ENCODE results near the gene EEFSEC. TPM values are rescaled to one million over a fixed set of nuclear protein-coding genes. Genes with fewer than 3 reads are reported as not detected.

Gene EEFSEC
- total RNA-seq, 1 experiment from 2014 or later = 9.5 TPM

DNA sequence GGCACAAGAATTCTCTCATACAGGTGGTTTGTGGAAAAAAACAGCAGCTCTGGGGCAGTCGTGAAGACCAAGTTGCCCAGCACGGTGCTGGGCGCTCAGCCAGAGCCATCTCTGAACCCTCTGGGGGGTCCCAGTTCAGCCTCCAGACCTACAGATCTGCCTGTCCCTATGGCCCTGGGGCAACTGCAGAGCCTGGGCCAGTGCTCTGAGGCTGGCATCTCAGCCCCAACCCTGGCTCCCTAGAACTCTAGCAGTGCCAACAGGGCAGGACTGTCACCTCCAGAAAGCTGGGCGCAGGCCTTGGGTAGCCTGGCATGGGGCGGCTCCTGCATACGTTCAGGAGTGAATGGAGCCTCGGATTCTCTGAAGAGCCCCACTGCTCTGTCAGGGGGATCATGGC, 268.7 kb downstream of the EEFSEC start:
- H4K20me1 ChIP-seq (ENCODE audit: control insufficient read depth, insufficient read depth, insufficient read length) = no peaks in the 10 kb centered on the region
- no peak overlapping the region for H4K8ac ChIP-seq (replicated peaks; ENCODE audit: insufficient read length, low read depth, low read length)
- H3K9ac ChIP-seq (ENCODE audit: extremely low read depth, insufficient read length, low read length) = no peak overlapping the region
- Mint-ChIP-seq H3K4me3 (no peak overlapping the region), H3K27me3 (ENCODE audit: low read depth) (peaks cover 37% of the 10 kb centered on the region), H3K9me3 (peaks cover 0 to 4% of the 10 kb centered on the region in 2 experiments; a peak in 1 of 5 replicates), H3K36me3 (ENCODE audit: insufficient read depth in 1 of 3, low read depth in 3 of 3) (peaks cover 0 to 4% (median 3%) of the 10 kb centered on the region in 3 experiments; a peak in 2 of 7 replicates), H3K27ac (no peak overlapping the region), H3K4me1 (peaks cover 8 to 10% of the 10 kb centered on the region in 2 experiments)
- H4K5ac ChIP-seq (ENCODE audit: insufficient read length, low read depth, low read length) = no peak overlapping the region
- H2BK5ac ChIP-seq (ENCODE audit: insufficient read length, low read length) = no peak overlapping the region
- H3K27ac ChIP-seq (ENCODE audit: insufficient read length, low read depth, low read length) = no peak overlapping the region
- H2AK5ac ChIP-seq (ENCODE audit: insufficient read length, low read length) = no peak overlapping the region
- no peak for DNase-seq
- H2BK20ac ChIP-seq (ENCODE audit: low read depth, low read length, poor library complexity, severe bottlenecking) = no peak overlapping the region
- H4K91ac ChIP-seq (ENCODE audit: insufficient read length, low read depth, low read length) = no peak overlapping the region
- WGBS (ENCODE audit: extremely low coverage, insufficient read length, low lambda C conversion rate) = no CpG with 5 or more reads among the region's 7 CpGs
- no peak overlapping the region for H2BK120ac ChIP-seq (ENCODE audit: low read depth, low read length, poor library complexity, severe bottlenecking)
- H3K23me2 ChIP-seq (ENCODE audit: insufficient read length, low read depth, low read length, poor library complexity, severe bottlenecking) = peaks cover 4% of the 10 kb centered on the region
- H3K23ac ChIP-seq (ENCODE audit: insufficient read length, low read depth, low read length) = no peak overlapping the region
- no peaks in the 10 kb centered on the region for H3K79me1 ChIP-seq (ENCODE audit: insufficient read depth, low read depth, low read length, poor library complexity, severe bottlenecking)
- no peaks in the 10 kb centered on the region for H3K9me3 ChIP-seq (ENCODE audit: control insufficient read depth, low read depth, low read length)
- H2BK15ac ChIP-seq (ENCODE audit: low read depth, low read length) = no peak overlapping the region
- no peaks in the 10 kb centered on the region for H3K79me2 ChIP-seq (ENCODE audit: insufficient read depth, low read length)
- no peaks in the 10 kb centered on the region for H3K4me1 ChIP-seq (ENCODE audit: insufficient read depth, low read length)
- TF ChIP-seq, protein P1, sequence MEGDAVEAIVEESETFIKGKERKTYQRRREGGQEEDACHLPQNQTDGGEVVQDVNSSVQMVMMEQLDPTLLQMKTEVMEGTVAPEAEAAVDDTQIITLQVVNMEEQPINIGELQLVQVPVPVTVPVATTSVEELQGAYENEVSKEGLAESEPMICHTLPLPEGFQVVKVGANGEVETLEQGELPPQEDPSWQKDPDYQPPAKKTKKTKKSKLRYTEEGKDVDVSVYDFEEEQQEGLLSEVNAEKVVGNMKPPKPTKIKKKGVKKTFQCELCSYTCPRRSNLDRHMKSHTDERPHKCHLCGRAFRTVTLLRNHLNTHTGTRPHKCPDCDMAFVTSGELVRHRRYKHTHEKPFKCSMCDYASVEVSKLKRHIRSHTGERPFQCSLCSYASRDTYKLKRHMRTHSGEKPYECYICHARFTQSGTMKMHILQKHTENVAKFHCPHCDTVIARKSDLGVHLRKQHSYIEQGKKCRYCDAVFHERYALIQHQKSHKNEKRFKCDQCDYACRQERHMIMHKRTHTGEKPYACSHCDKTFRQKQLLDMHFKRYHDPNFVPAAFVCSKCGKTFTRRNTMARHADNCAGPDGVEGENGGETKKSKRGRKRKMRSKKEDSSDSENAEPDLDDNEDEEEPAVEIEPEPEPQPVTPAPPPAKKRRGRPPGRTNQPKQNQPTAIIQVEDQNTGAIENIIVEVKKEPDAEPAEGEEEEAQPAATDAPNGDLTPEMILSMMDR (conservative IDR thresholded peaks at IDR 0.05) = no peak
- no peak overlapping the region for H3K14ac ChIP-seq (ENCODE audit: insufficient read depth, low read length)
- H3T11ph ChIP-seq (ENCODE audit: low read length) = no peak overlapping the region
- no peak overlapping the region for H2BK12ac ChIP-seq (ENCODE audit: insufficient read length, low read depth, low read length)
- H3K4ac ChIP-seq (ENCODE audit: low read depth, low read length) = no peak overlapping the region
- no peak overlapping the region for H3K18ac ChIP-seq (ENCODE audit: insufficient read length, low read depth, low read length)
- no peak overlapping the region for H2AFZ ChIP-seq (ENCODE audit: low read length)
- H3K27me3 ChIP-seq (ENCODE audit: insufficient read depth, low read length) = peaks cover 3% of the 10 kb centered on the region; the same call in 1 of the 2 replicates
- H3K4me2 ChIP-seq (ENCODE audit: insufficient read depth, insufficient read length, low read length) = no peak overlapping the region
- H3K56ac ChIP-seq (ENCODE audit: insufficient read length, low read depth, low read length) = no peak overlapping the region
